ENCODE results near the gene SLC4A9.

- TF ChIP-seq CTCF (IDR thresholded peaks at IDR 0.05; ENCODE audit: insufficient read depth, low read length, poor library complexity, severe bottlenecking) (no peak), EZH2phosphoT487 (conservative IDR thresholded peaks at IDR 0.05; ENCODE audit: low read length) (no peak)
These were observed 19.3 kb upstream of the SLC4A9 start for GRCh38 chr5:140340605-140341121.

All from SU-DHL-6 (cell line).